Measurements from ENCODE around the gene GSTP1. TPM values are rescaled to one million over a fixed set of nuclear protein-coding genes. Genes with fewer than 3 reads are reported as not detected.
"Not testable (repeated sequence)": the region's sequence is repeated elsewhere in the genome, so short reads cannot be mapped to it uniquely, and the experiment has no call there.

GSTP1 gene
- total RNA-seq, 2 experiments from 2014 or later, result 1,139 to 1,604 TPM

DNA sequence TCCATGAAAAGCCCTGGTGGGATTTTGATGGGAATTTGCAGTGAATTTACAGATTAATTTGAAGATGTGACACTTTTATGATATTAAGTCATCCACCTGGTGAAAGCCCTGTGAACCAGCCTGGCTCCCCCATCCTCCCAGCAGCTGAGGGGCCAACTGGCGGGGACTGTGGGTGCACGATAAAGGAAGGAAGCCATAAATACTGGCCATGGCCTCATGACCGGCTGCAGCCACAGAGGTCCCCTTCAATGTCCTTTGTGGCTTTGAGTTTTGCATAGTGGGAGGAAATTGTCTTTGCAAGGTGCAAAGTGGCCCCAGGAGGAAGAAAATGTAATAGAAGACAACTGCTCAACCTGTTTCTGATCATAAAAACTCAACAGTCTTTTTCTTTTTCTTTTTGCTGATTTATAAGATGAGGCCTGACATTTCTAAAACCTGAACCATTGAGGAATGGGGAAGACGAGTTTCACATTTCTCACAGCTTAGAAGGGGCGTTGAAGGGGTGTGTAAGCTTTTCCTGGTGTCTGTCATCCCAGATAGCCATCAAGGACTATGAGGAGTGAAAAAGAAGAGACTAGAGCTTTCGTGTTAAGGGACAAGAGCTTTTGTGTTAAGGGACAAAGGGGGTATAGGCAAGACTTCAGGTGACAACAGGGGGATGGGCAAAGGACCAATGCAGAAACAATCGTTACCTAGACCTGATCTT, 16.9 kb downstream of the GSTP1 start:
- Histone ChIP-seq H3K4me2 (ENCODE audit: low read length) (peak overlapping the region; percentile 82), H3K27ac (ENCODE audit: low read depth, low read length, poor library complexity, severe bottlenecking) (peak overlapping the region; percentile 67), H3K4me3 (ENCODE audit: low read depth, low read length, poor library complexity, severe bottlenecking) (peak overlapping the region; percentile 53), H3K4me1 (ENCODE audit: insufficient read depth, low read length, poor library complexity, severe bottlenecking) (peaks cover 25% of the 10 kb centered on the region), H3K9me2 (ENCODE audit: insufficient read depth, low read length) (no peaks in the 10 kb centered on the region), H3K79me2 (ENCODE audit: insufficient read depth, low read depth, low read length) (no peaks in the 10 kb centered on the region), H3K36me3 (ENCODE audit: insufficient read depth, low read length) (no peaks in the 10 kb centered on the region), H4K20me1 (ENCODE audit: insufficient read depth, low read length) (no peaks in the 10 kb centered on the region), H3K9me3 (ENCODE audit: low read length) (peaks cover 14% of the 10 kb centered on the region; the same call in 1 of the 2 replicates), H2AFZ (ENCODE audit: low read length) (peak overlapping the region; percentile 86)
- TF ChIP-seq EZH2phosphoT487 (IDR thresholded peaks at IDR 0.05; ENCODE audit: borderline replicate concordance, low read depth, low read length), result no peak
- TF ChIP-seq, protein P1, sequence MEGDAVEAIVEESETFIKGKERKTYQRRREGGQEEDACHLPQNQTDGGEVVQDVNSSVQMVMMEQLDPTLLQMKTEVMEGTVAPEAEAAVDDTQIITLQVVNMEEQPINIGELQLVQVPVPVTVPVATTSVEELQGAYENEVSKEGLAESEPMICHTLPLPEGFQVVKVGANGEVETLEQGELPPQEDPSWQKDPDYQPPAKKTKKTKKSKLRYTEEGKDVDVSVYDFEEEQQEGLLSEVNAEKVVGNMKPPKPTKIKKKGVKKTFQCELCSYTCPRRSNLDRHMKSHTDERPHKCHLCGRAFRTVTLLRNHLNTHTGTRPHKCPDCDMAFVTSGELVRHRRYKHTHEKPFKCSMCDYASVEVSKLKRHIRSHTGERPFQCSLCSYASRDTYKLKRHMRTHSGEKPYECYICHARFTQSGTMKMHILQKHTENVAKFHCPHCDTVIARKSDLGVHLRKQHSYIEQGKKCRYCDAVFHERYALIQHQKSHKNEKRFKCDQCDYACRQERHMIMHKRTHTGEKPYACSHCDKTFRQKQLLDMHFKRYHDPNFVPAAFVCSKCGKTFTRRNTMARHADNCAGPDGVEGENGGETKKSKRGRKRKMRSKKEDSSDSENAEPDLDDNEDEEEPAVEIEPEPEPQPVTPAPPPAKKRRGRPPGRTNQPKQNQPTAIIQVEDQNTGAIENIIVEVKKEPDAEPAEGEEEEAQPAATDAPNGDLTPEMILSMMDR (conservative IDR thresholded peaks at IDR 0.05; ENCODE audit: low read length), result no peak
- peak; percentile 82 for DNase-seq (ENCODE audit: low spot score)
- intact Hi-C loops (cut with micrococcal nuclease; ENCODE audit: unreplicated experiment), result loop anchor here (1.0 kb wide), 1 partner anchor 16 kb away; no protein-coding TSS in a partner anchor
- no TSS peak for BruUV-seq (replicated peaks)
- ChIA-PET CTCF (ENCODE audit: unreplicated experiment) (no interaction called here), POLR2A (interaction anchor here (0.5 to 1.0 kb wide), 4 partner anchors 11 to 198 kb away, joined by 3 to 4 read pairs (median 4); no protein-coding TSS in a partner anchor)

DNA sequence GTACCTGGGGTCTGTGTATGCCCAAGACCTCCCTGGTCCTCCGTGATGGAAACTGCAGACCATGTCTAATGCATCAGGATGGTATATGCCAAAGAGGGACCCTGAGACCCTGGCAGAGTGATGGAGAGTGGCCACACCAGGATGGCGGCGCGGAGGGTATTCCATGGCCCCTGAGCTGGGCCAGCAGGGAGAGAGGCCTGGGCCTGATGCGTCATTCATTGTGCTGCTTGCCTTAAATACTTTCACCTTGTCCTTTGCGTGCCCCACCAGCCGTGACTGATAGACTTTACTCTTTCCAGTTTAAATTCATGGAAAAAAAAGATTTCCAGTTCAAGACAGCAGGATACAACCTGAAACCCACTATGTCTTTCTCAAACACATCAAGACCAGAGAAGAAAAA, 17.5 kb downstream of the GSTP1 start:
- no peaks in the 10 kb centered on the region for H4K20me1 ChIP-seq (ENCODE audit: insufficient read depth, low read length)
- no peaks in the 10 kb centered on the region for H3K36me3 ChIP-seq (ENCODE audit: insufficient read depth, low read length)
- peak overlapping the region; percentile 53 for H3K4me3 ChIP-seq (ENCODE audit: low read depth, low read length, poor library complexity, severe bottlenecking)
- no peaks in the 10 kb centered on the region for H3K9me2 ChIP-seq (ENCODE audit: insufficient read depth, low read length)
- H3K4me1 ChIP-seq (ENCODE audit: insufficient read depth, low read length, poor library complexity, severe bottlenecking), result peaks cover 30% of the 10 kb centered on the region
- POLR2A ChIA-PET, result interaction anchor here (1.0 kb wide), 1 partner anchor 18 kb away, joined by 3 read pairs; no protein-coding TSS in a partner anchor
- H3K79me2 ChIP-seq (ENCODE audit: insufficient read depth, low read depth, low read length), result no peaks in the 10 kb centered on the region
- H3K9me3 ChIP-seq (ENCODE audit: low read length), result peaks cover 14% of the 10 kb centered on the region; the same call in 1 of the 2 replicates
- intact Hi-C loops (cut with micrococcal nuclease; ENCODE audit: unreplicated experiment), result no loop called here
- peak overlapping the region; percentile 82 for H3K4me2 ChIP-seq (ENCODE audit: low read length)
- DNase-seq (ENCODE audit: low spot score), result no peak
- CTCF ChIA-PET (ENCODE audit: unreplicated experiment), result no interaction called here
- H3K27ac ChIP-seq (ENCODE audit: low read depth, low read length, poor library complexity, severe bottlenecking), result peak overlapping the region; percentile 67
- H2AFZ ChIP-seq (ENCODE audit: low read length), result peak overlapping the region; percentile 86
- BruUV-seq (replicated peaks), result no TSS peak
- TF ChIP-seq, protein P1 (conservative IDR thresholded peaks at IDR 0.05; ENCODE audit: low read length), result no peak
- no peak for TF ChIP-seq EZH2phosphoT487 (IDR thresholded peaks at IDR 0.05; ENCODE audit: borderline replicate concordance, low read depth, low read length)

DNA sequence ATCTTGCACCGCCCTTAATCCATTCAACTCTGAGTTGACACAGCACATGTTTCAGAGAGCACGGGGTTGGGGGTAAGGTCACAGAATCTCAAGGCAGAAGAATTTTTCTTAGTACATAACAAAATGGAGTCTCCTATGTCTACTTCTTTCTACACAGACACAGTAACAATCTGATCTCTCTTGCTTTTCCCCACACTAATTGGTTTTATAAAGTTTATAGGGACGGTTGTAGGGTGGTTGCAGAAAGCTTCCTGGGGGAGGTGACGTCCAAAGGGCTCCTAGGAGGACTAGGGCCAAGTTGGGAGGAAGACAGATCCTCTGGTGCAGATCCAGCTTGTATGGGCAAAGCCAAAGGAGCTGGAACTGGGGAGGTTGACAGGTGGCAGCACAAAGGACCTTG, 20.5 kb downstream of the GSTP1 start:
- Histone ChIP-seq H3K79me2 (ENCODE audit: insufficient read depth, low read depth, low read length) (peaks cover 17% of the 10 kb centered on the region), H3K4me1 (ENCODE audit: insufficient read depth, low read length, poor library complexity, severe bottlenecking) (peaks cover 46% of the 10 kb centered on the region), H3K36me3 (ENCODE audit: insufficient read depth, low read length) (peaks cover 13% of the 10 kb centered on the region)
- H3K9me3 ChIP-seq (ENCODE audit: low read length); BruUV-seq (replicated peaks); H4K20me1 ChIP-seq (ENCODE audit: insufficient read depth, low read length); H3K4me3 ChIP-seq (ENCODE audit: low read depth, low read length, poor library complexity, severe bottlenecking); intact Hi-C loops (cut with micrococcal nuclease; ENCODE audit: unreplicated experiment); POLR2A ChIA-PET; DNase-seq (ENCODE audit: low spot score); H3K4me2 ChIP-seq (ENCODE audit: low read length); CTCF ChIA-PET (ENCODE audit: unreplicated experiment); H3K9me2 ChIP-seq (ENCODE audit: insufficient read depth, low read length); H2AFZ ChIP-seq (ENCODE audit: low read length); H3K27ac ChIP-seq (ENCODE audit: low read depth, low read length, poor library complexity, severe bottlenecking): not testable (repeated sequence)

Data from OCI-LY7 (cell line).